Central memory CD4-positive, alpha-beta T cell (primary cell): ENCODE results near the gene RASGRF2.
"Not testable (repeated sequence)": the region's sequence is repeated elsewhere in the genome, so short reads cannot be mapped to it uniquely, and the experiment has no call there.

Experiments used
- DNase-seq: peaks from one replicate; pipeline ENCODE4 v3.0.0; 2022

RASGRF2 gene

DNA sequence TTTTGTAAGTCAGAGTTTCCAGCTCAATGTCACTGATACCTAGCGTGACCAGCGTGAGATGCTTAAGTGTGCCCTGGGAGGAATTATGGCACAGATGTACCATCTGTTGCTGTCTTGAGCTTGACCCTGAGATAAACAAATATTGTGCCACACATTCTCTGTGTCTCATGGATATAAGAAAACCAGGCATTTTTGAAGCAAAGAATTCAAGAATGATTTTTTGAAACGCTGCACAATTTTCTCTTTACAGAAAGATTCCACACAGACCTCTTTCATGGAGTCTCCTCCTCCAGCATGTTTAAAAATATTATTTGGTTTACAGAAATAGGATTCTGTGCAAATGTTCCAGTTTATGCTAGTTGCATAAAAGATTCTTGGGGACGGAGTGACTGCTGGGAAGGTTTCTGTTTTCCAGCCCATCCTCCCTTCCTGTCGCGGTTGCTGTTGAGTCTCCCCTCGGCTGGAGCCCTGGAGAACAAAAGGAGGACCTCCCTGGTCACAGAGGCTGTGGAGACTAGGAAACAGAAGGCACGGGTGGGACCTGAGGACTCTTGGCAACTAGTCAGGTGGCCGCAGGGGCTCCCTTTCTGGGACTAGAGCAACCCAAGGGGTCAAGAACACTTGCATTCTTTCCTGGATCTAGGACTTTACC is 120.8 kb downstream of the RASGRF2 start:
- no peak for DNase-seq

GRCh38 chr5:81081461-81081835 is 121.3 kb downstream of the RASGRF2 start:
- DNase-seq: no peak

GRCh38 chr5:81086881-81087281 is 126.7 kb downstream of the RASGRF2 start:
- no peak for DNase-seq

DNA sequence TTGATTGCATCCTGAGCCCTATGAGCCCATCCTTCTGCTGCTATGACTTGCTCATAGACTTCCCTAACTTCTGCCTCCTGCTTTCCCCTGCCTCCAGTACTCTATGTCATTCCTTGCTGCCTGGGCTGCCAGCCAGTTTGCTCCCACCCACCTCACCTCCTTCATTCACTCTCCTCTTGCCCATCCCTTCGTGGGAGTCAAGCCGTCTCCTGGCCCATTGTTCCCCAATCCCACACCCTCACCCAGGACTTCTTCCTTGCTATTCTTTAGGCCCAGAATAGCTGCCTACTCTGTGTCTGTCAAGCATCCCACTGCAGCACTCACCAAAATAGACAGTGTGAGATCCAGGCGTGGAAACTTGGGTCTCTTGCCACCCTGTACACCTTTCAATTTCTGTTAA is 131.0 kb downstream of the RASGRF2 start:
- no peak for DNase-seq

GRCh38 chr5:81093536-81094196 is 133.5 kb downstream of the RASGRF2 start:
- no peak for DNase-seq

GRCh38 chr5:81095835-81096234 is 135.7 kb downstream of the RASGRF2 start:
- DNase-seq: no peak

DNA sequence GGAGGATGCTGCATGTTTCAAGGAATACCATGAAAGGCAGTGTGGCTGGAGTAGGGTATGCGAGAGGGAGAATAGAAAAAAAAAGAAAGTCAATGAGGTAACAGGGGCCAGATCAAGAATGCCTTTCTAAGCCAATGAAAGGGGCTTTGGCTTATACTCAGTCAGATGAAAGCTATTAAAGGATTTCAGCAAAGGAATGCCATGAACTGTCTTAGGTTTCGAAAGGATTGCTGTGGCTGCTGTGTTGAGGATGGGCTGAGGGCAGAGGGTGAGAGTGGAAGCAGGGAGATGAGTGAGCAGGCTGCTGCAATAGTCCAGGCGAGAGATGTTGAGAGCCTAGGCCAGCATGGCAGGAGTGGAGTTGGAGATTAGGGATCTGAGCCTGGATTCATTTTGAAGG is 137.6 kb downstream of the RASGRF2 start:
- no peak for DNase-seq

DNA sequence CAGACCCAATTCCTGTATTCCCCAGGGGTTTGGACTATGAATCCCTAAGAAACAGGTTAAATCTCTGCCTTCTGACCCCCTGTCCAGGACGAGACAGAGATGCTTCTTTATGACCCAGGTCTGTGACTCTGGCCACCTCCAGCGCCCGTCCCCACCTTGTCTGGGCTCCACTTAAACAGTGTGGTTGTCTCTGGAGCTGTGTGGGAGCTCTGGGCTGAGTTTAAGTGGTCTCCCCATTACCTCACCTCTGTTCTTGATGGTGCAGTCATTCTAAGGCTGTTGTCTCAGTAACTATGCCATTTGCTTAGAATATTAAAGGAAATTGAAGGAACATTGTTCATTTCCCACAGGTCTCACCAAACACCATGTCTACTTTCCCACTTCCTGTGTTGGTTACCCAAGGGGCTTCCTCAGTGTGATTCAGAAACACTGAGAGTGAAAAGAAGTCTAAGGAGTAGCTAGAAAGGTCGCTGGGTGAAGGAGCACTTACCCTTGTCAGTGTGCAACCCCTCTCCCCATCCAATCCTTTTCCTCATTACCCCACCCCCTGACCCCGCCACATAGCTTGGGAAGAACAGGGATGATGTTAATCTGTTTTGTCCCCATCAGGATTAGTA is 145.2 kb downstream of the RASGRF2 start:
- DNase-seq: no peak

- no peak for DNase-seq
Measured at GRCh38 chr5:81115261-81115660, 155.1 kb downstream of the RASGRF2 start.

DNA sequence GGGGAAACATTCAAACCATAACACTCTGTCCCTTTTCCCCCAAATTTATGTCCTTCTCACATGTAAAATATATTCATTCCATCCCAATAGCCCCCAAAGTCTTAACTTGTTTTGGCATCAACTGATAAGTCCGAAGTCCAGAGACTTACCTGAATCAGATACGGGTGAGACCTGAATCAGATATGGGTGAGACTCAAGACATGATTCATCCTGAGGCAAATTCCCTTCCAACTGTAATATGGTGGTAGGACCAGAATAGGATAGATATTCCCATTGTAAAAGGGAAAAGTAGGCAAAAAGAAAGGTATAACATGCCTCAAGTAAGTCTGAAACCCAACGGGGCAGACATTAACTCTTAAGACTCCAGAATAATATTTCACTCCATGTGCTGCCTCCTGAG is 157.4 kb downstream of the RASGRF2 start:
- DNase-seq: no peak

DNA sequence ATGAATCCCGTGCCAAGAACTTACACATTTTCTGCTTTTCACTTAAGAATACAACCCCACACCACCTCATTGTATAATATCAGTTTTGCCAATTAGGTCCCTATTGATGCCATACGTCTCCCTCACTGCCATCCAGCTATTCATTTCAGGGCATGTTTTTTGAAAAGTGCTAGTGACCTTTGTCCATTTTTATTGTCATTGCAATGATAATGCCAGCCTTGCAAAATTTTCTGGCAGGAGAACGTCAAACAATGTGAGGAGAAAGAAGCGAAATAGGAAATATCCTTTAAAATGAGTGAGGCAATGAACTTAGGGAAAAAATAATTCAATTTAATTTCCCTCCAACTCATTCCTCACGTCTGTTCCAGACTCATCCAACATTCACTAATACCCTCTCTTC is 161.1 kb downstream of the RASGRF2 start:
- no peak for DNase-seq

DNA sequence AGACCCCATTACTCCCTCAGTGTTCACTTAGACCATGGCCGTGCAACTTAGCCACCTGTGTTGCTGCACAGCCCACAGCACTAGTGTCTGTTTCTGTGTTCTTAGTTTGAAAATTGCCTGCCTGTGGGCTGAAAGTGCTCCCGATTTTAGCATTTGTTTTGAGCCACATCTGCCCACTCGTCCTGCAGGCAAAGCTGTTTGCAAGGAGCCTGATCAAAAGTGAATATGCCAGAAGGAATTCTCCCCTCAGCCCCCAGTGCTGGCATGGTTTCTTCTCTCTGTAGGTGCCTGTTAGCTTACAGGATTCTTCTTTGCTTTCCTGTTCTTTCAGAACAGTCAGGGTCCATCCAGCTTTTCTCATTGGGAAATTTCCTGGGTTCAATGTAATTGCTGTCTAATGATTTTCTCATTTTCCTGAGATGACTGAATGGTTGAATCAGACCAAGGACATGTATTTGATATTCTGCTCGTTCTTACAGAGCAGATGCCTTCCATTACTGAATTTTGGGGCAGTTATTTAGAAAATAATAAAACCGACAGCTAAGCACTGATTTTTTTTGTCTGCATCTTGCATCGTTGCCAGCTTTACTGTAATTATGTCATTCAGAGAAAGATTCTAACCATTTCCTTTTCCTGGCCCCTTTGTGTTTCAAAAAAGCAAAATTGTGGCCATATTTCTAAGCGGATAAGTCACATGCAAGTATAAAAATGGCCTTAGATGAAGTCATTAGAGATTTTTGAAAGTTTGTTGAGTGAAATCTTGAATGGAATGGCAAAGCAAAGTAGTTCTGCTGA is 161.9 kb downstream of the RASGRF2 start:
- no peak for DNase-seq

GRCh38 chr5:81124689-81125088 is 164.5 kb downstream of the RASGRF2 start:
- DNase-seq: not testable (repeated sequence)

DNA sequence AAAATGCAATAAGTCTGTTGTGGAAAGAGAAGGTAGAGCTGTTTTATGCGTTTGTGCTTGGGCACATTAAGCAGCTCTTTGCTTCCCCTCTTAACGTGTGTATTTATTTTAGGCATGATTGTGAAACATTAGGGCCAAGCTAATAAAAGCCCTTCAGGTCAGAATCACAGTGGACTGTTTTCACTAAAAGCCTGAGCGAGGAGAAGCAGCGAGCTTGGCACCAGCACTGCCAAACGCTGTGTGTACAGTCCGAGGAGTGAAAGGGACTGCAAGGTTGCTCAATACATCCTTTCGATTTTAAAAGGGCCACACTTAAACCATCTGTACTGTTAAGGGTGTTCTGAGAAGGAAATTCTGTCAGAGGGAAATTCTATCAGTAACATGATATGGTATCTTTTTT is 165.8 kb downstream of the RASGRF2 start:
- DNase-seq: no peak

- no peak for DNase-seq
Measured at GRCh38 chr5:81128416-81128815, 168.3 kb downstream of the RASGRF2 start.

GRCh38 chr5:81132381-81132780 is 172.2 kb downstream of the RASGRF2 start:
- DNase-seq: no peak

- DNase-seq: no peak
Measured at GRCh38 chr5:81134066-81134465, 173.9 kb downstream of the RASGRF2 start.

DNA sequence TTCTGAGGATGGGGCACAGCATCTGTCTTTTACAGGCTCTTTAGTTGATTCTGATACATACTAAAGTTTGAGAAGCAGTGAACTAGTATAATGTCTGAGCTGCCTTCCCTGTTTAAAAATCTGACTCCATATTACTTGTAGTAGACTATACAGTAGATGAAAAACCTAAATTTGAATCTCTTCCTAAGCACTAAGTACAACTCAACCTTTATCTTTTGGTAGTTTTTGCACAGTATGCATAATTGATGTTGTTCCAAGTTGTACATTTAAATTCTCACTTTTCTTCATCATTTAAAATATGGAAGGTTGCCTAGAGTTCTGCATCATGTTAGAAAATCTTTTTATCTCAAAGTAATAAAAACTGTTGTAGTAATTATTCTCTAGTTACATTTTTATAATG is 174.4 kb downstream of the RASGRF2 start:
- DNase-seq: no peak

DNA sequence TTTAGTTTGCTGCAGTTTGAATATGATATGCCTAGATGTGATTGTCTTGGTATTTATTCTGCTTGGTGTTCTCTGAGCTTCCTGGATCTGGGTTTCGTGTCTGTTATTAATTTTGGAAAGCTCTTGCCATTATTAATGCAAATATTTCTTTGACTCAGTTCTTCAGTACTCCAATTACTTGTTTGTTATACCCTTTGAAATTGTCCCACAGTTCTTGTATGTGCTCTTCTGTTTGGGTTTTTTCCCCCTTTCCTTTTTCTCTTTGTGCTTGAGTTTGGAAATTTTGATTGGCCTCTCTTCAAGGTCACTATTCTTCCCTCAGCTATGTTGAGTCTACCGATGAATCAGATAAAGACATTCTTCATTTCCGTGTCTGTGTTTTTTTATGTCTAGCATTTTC is 176.4 kb downstream of the RASGRF2 start:
- DNase-seq: no peak

DNA sequence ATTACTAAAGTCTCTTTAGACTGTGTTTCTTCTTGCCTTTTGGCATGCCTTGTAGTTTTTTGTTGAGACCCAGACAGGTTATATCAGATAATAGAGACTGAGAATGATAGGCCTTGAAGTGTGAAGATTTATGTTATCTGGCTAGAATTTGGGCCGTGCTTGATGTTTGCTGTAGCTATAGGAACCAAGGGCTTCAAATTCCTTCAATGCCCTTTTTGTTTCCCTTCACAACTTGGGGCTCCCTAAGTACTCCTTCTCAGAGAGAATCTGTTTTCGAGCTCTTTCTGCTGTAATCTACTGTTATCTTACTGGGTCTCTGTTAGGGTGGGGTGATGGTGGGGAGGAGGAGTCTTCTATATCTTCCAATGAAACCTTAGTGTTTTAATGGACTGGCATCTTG is 177.7 kb downstream of the RASGRF2 start:
- no peak for DNase-seq

- no peak for DNase-seq
Measured at GRCh38 chr5:81140441-81140840, 180.3 kb downstream of the RASGRF2 start.

DNA sequence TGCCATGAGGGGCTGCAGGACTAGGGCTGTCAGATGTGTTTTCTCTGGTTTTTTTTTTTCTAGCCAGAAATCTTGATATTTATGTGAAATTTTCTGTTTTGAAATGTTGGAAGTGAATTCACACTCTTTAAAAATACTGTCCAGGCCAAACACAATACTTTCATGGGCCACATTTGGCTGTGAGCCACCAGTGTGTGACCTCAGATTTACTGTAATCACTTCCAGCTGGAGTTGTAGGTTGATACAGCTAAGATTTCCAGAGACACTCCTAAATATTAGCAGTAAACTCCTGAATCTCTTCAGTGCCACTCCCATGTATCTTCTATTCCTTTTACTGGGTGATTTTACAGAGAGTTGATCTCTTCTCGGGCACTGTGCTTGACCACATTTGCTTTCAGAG is 180.8 kb downstream of the RASGRF2 start:
- no peak for DNase-seq

GRCh38 chr5:81142108-81142507 is 181.9 kb downstream of the RASGRF2 start:
- DNase-seq: no peak
